Chondrocyte (in vitro differentiated cells): ENCODE results near the gene ZNF556. TPM values are rescaled to one million over a fixed set of nuclear protein-coding genes. Genes with fewer than 3 reads are reported as not detected.

ENCODE experiments used
- DNase-seq: peaks from one replicate; pipeline ENCODE4 v3.0.0; 2021; ENCODE audit warnings: mixed read lengths, low spot score
- H3K27ac Mint-ChIP-seq: one replicate; pipeline ENCODE4 v1.8.0; 2021; ENCODE audit warnings: mild to moderate bottlenecking, moderate library complexity, mixed read lengths; ENCODE audit not compliant: unreplicated experiment
- H3K27me3 Mint-ChIP-seq: 2 replicates; pipeline ENCODE4 v1.8.0; 2021; ENCODE audit warnings: low read depth, mixed read lengths
- H3K36me3 Mint-ChIP-seq: 2 replicates; pipeline ENCODE4 v1.8.0; 2021; ENCODE audit warnings: low read depth, mixed read lengths
- H3K4me1 Mint-ChIP-seq: 2 replicates; pipeline ENCODE4 v1.8.0; 2021; ENCODE audit warnings: low read depth, mild to moderate bottlenecking, mixed read lengths
- H3K4me3 Mint-ChIP-seq: one replicate; pipeline ENCODE4 v1.8.0; 2021; ENCODE audit warnings: mild to moderate bottlenecking, moderate library complexity, mixed read lengths; ENCODE audit not compliant: unreplicated experiment
- H3K9me3 Mint-ChIP-seq: 2 replicates; pipeline ENCODE4 v1.8.0; 2021; ENCODE audit warnings: low read depth, mixed read lengths
- total RNA-seq: library from RNA; stranded (reverse); gene quantifications from 3 replicates; pipeline ENCODE4 v1.2.1, GENCODE V29; 2021
- TF ChIP-seq, protein P1 (sequence below): fragments of 200-600 bp; sonication (generic); IDR thresholded peaks from 2 replicates; pipeline ENCODE4 v1.5.0; 2021; ENCODE audit warnings: antibody characterized with exemption, mild to moderate bottlenecking, moderate library complexity

ZNF556 gene
- total RNA-seq, 1 donor from 2014 or later: not detected

- peaks cover 31% of the 10 kb centered on the region for H3K36me3 Mint-ChIP-seq
- H3K9me3 Mint-ChIP-seq: peaks cover 19% of the 10 kb centered on the region
- H3K4me3 Mint-ChIP-seq: no peak overlapping the region
- peaks cover 3% of the 10 kb centered on the region for H3K4me1 Mint-ChIP-seq
- no peak overlapping the region for H3K27ac Mint-ChIP-seq
- TF ChIP-seq, protein P1, sequence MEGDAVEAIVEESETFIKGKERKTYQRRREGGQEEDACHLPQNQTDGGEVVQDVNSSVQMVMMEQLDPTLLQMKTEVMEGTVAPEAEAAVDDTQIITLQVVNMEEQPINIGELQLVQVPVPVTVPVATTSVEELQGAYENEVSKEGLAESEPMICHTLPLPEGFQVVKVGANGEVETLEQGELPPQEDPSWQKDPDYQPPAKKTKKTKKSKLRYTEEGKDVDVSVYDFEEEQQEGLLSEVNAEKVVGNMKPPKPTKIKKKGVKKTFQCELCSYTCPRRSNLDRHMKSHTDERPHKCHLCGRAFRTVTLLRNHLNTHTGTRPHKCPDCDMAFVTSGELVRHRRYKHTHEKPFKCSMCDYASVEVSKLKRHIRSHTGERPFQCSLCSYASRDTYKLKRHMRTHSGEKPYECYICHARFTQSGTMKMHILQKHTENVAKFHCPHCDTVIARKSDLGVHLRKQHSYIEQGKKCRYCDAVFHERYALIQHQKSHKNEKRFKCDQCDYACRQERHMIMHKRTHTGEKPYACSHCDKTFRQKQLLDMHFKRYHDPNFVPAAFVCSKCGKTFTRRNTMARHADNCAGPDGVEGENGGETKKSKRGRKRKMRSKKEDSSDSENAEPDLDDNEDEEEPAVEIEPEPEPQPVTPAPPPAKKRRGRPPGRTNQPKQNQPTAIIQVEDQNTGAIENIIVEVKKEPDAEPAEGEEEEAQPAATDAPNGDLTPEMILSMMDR: no peak
- H3K27me3 Mint-ChIP-seq: no peaks in the 10 kb centered on the region
- DNase-seq: no peak
Measured at GRCh38 chr19:2824129-2824528, 43.0 kb upstream of the ZNF556 start.

- Mint-ChIP-seq H3K27me3 (no peaks in the 10 kb centered on the region), H3K36me3 (peaks cover 44% of the 10 kb centered on the region)
Measured at GRCh38 chr19:2827022-2827421, 40.1 kb upstream of the ZNF556 start.

DNA sequence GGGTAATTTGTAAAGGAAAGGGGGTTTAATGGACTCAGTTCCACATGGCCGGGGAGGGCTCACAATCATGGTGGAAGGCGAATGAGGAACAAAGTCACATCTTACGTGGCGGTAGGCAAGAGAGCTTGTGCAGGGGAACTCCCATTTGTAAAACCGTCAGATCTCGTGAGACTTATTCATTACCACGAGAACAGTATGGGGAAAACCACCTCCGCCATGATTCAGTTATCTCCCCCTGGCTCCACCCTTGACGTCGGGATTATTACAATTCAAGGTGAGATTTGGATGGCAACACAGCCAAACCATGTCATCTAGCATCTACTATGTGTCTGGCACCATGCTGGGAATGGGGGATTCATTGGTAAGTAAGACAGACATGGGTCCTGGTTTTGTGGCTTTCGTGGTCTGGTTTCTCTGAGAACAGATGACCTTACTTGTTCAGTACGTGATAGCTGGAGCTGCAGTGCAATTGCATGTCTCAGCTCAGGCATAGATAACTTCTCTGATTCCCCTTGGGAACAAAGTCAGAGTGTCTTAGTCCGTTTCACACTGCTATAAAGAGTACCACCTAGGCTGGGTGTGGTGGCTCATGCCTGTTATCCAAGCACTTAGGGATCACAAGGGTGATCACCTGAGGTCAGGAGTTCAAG is 39.2 kb upstream of the ZNF556 start:
- no peak for DNase-seq
- Mint-ChIP-seq H3K36me3 (peaks cover 53% of the 10 kb centered on the region), H3K27ac (no peak overlapping the region), H3K4me3 (no peak overlapping the region), H3K9me3 (peaks cover 36% of the 10 kb centered on the region), H3K27me3 (no peaks in the 10 kb centered on the region), H3K4me1 (no peaks in the 10 kb centered on the region)
- TF ChIP-seq, protein P1: no peak

More at GRCh38 chr19:2827022-2827421, 40.1 kb upstream of the ZNF556 start:
- no peaks in the 10 kb centered on the region for H3K4me1 Mint-ChIP-seq
- H3K9me3 Mint-ChIP-seq: peaks cover 31% of the 10 kb centered on the region
- no peak overlapping the region for H3K27ac Mint-ChIP-seq
- no peak for DNase-seq
- TF ChIP-seq, protein P1: no peak
- no peak overlapping the region for H3K4me3 Mint-ChIP-seq

DNA sequence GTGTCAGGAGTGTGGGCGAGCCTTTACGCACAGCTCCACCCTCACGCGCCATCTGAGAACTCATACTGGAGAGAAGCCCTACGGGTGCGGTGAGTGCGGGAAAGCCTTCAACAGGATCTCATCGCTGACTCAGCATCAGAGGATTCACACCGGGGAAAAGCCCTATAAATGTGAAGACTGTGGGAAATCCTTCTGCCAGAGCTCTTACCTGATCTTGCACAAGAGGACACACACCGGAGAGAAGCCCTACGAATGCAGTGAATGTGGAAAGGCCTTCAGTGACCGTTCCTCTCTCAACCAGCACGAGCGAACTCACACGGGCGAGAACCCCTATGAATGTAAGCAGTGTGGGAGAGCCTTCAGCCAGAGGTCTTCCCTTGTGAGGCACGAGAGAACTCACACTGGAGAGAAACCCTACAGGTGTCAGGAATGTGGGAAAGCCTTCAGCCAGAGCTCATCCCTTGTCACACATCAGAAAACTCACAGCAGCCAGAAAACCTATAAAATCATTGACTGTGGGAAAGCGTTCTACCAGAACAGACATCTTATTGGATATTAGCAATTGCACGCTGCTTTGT is 32.8 kb upstream of the ZNF556 start:
- Mint-ChIP-seq H3K4me1 (no peaks in the 10 kb centered on the region), H3K9me3 (peaks cover 51% of the 10 kb centered on the region), H3K27ac (no peak overlapping the region), H3K4me3 (no peak overlapping the region), H3K36me3 (peaks cover 56% of the 10 kb centered on the region), H3K27me3 (no peaks in the 10 kb centered on the region)
- TF ChIP-seq, protein P1: no peak
- DNase-seq: no peak

- Mint-ChIP-seq H3K4me3 (no peak overlapping the region), H3K9me3 (peaks cover 39% of the 10 kb centered on the region), H3K36me3 (peaks cover 40% of the 10 kb centered on the region), H3K4me1 (peaks cover 5% of the 10 kb centered on the region), H3K27me3 (no peaks in the 10 kb centered on the region), H3K27ac (no peak overlapping the region)
- no peak for DNase-seq
- TF ChIP-seq, protein P1: no peak
Measured at GRCh38 chr19:2837430-2837829, 29.7 kb upstream of the ZNF556 start.
